ENCODE data around the gene LSAMP. TPM values are rescaled to one million over a fixed set of nuclear protein-coding genes. Genes with fewer than 3 reads are reported as not detected.

The LSAMP gene
- total and polyA plus RNA-seq, 9 of the 15 experiments (the other 6 are each of a cell fraction or from before 2014, with no cell fraction given), result 0.09 to 0.11 TPM; not detected in 7

- H3K27me3 ChIP-seq (ENCODE audit: control insufficient read depth in 2 of 2, insufficient read depth in 2 of 2, low read length in 2 of 2), result no peaks in the 10 kb centered on the region
- DNase-seq (ENCODE audit: extremely low read depth in 1 of 4, low spot score in 3 of 4) (peak in 2 of 4 experiments; percentile 22 to 37), FAIRE-seq (peak; percentile 6), ATAC-seq (peak; percentile 68)
- H3K9me1 ChIP-seq (ENCODE audit: control insufficient read depth, insufficient read depth, low read length), result no peaks in the 10 kb centered on the region
- in situ Hi-C loops (cut with MboI), result no loop called here
- CTCF ChIA-PET (ENCODE audit: low intra/inter-chr PET ratio), result no interaction called here
- BruUV-seq (replicated peaks), result no TSS peak
- H2AFZ ChIP-seq (ENCODE audit: low read depth, low read length), result no peak overlapping the region
- H3K27ac ChIP-seq (ENCODE audit: extremely low read depth, low read depth, low read length), result no peak overlapping the region
- POLR2A ChIA-PET, result interaction anchor here (0.7 kb wide), 1 partner anchor 280 kb away, joined by 4 read pairs; no protein-coding TSS in a partner anchor
- no peaks in the 10 kb centered on the region for H4K20me1 ChIP-seq (replicated peaks; ENCODE audit: control insufficient read depth, insufficient read depth, low read length)
- H3K9ac ChIP-seq (ENCODE audit: insufficient read depth in 1 of 2, low read depth in 2 of 2, low read length in 2 of 2), result no peak overlapping the region
- no peak overlapping the region for H3K4me3 ChIP-seq
- WGBS (ENCODE audit: insufficient coverage, low coverage, missing lambda C conversion rate), result 10% methylated on average over 2 of the region's 3 CpGs
- peaks cover 0 to 6% of the 10 kb centered on the region in 2 experiments; a peak in 1 of 5 replicates for H3K4me1 ChIP-seq (replicated peaks in 1 of 2; ENCODE audit: control insufficient read depth in 2 of 2, insufficient read depth in 2 of 2, low read length in 2 of 2)
- no peaks in the 10 kb centered on the region for H3K79me2 ChIP-seq (ENCODE audit: control insufficient read depth, insufficient read depth, low read length)
- no peaks in the 10 kb centered on the region for H3K9me3 ChIP-seq (replicated peaks; ENCODE audit: control insufficient read depth, insufficient read depth, low read depth, low read length)
- H3K36me3 ChIP-seq (ENCODE audit: control insufficient read depth, insufficient read depth, low read length), result no peaks in the 10 kb centered on the region
- intact Hi-C loops (cut with micrococcal nuclease), result loop anchor here (5.0 kb wide), 1 partner anchor 167 kb away; no protein-coding TSS in a partner anchor
- no peak overlapping the region for H3K4me2 ChIP-seq (ENCODE audit: insufficient read depth, low read length)
- no peak for TF ChIP-seq KDM4B (IDR thresholded peaks at IDR 0.05; ENCODE audit: borderline replicate concordance in 2 of 2, low read depth in 1 of 2)
- TF ChIP-seq CTCF (IDR thresholded peaks at IDR 0.05 in 2 of 3, conservative IDR thresholded peaks at IDR 0.05 in 1 of 3; ENCODE audit: insufficient read depth in 2 of 3, low read depth in 1 of 3, low read length in 3 of 3), result no peak
- no peak for TF ChIP-seq CBFB (CRISPR knock-in tag; IDR thresholded peaks at IDR 0.05)
- TF ChIP-seq ZNF592 (IDR thresholded peaks at IDR 0.05), result no peak
- TF ChIP-seq JUND (IDR thresholded peaks at IDR 0.05; ENCODE audit: borderline replicate concordance, low read depth, low read length), result peak; percentile 90
- peak; percentile 85; the same call in 2 of the 3 replicates for TF ChIP-seq JUND (tag; IDR thresholded peaks at IDR 0.05; ENCODE audit: borderline replicate concordance, low read depth, low read length)
- no peak for TF ChIP-seq TFAM (CRISPR knock-in tag; conservative IDR thresholded peaks at IDR 0.05)
- TF ChIP-seq SUPT5H (IDR thresholded peaks at IDR 0.05), result no peak
- no peak for TF ChIP-seq NR4A1 (CRISPR knock-in tag; IDR thresholded peaks at IDR 0.05)
- TF ChIP-seq NR4A1 (tag; IDR thresholded peaks at IDR 0.05), result no peak
- no peak for TF ChIP-seq ZSCAN29 (IDR thresholded peaks at IDR 0.05)
- 0 out of 4 replicates have a peak, but pooled peaks of 1 of the 2 experiments have one; percentile 35 for TF ChIP-seq FOXA3 (CRISPR knock-in tag; conservative IDR thresholded peaks at IDR 0.05 in 1 of 2, IDR thresholded peaks at IDR 0.05 in 1 of 2)
- no peak for TF ChIP-seq SIN3B (IDR thresholded peaks at IDR 0.05; ENCODE audit: low read depth)
- peak; percentile 57; the same call in 1 of the 2 replicates for TF ChIP-seq SMARCE1 (IDR thresholded peaks at IDR 0.05)
- peak; percentile 33; the same call in 1 of the 2 replicates for TF ChIP-seq TCF3 (CRISPR knock-in tag; IDR thresholded peaks at IDR 0.05)
- no peak for TF ChIP-seq ZNF785 (CRISPR knock-in tag; IDR thresholded peaks at IDR 0.05)
- TF ChIP-seq MLLT1 (IDR thresholded peaks at IDR 0.05), result no peak
Measured at GRCh38 chr3:115975353-115975752, 469.9 kb downstream of the LSAMP start.
